Mesothelial cell of epicardium (in vitro differentiated cells): ENCODE data around the gene LDHA. TPM values are rescaled to one million over a fixed set of nuclear protein-coding genes. Genes with fewer than 3 reads are reported as not detected.
A peak's percentile ranks its signal among the peaks of the same experiment; 100 is the strongest.

ENCODE experiments used
- DNase-seq, 2 experiments: peaks; one replicate each; pipeline ENCODE4 v3.0.0; 2021; ENCODE audit warnings: low spot score in 2 of 2; ENCODE audit not compliant: unreplicated experiment in 2 of 2
- H3K27ac Mint-ChIP-seq: 2 replicates; pipeline ENCODE4 v1.8.0; 2021; ENCODE audit warnings: mixed read lengths
- H3K27me3 Mint-ChIP-seq: 2 replicates; pipeline ENCODE4 v1.8.0; 2021; ENCODE audit warnings: low read depth, mixed read lengths
- H3K36me3 Mint-ChIP-seq: 2 replicates; pipeline ENCODE4 v1.8.0; 2021; ENCODE audit warnings: mixed read lengths
- H3K4me1 Mint-ChIP-seq: 2 replicates; pipeline ENCODE4 v1.8.0; 2021; ENCODE audit warnings: mixed read lengths
- H3K4me3 Mint-ChIP-seq: 2 replicates; pipeline ENCODE4 v1.8.0; 2021; ENCODE audit warnings: mild to moderate bottlenecking, moderate library complexity, mixed read lengths
- H3K9me3 Mint-ChIP-seq: 2 replicates; pipeline ENCODE4 v1.8.0; 2021; ENCODE audit warnings: mixed read lengths
- CTCF ChIP-seq: fragments of 200-600 bp; sonication (generic); IDR thresholded peaks from one replicate; pipeline ENCODE4 v1.5.0; 2021; ENCODE audit warnings: antibody characterized with exemption; ENCODE audit not compliant: unreplicated experiment
- total RNA-seq: library from RNA; stranded (reverse); gene quantifications from 3 replicates; pipeline ENCODE4 v1.2.1, GENCODE V29; 2021

LDHA gene
- 437 to 453 TPM (median 439 TPM) in 3 replicates for total RNA-seq

DNA sequence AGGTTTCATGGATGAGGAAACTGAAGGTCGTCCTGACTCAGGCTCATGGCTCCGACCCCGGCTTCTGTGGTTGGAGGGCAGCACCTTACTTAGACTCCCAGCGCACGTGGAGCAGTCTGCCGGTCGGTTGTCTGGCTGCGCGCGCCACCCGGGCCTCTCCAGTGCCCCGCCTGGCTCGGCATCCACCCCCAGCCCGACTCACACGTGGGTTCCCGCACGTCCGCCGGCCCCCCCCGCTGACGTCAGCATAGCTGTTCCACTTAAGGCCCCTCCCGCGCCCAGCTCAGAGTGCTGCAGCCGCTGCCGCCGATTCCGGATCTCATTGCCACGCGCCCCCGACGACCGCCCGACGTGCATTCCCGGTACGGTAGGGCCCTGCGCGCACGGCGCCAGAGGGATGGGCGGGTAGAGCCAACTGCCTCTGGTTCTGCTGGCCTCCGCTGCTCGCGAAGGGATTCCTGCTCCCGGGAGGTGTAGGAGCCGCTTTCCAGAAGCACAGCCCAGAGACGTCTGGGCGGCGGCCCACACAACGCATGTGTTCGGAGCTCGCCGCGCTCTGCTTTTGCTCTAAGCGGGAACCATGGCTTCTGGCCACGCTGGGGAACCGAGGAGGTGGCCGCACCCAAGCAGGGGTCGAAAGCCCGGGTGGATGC is at the start of gene LDHA:
Gene LDHA (plus strand): TSS at position 289 of the 653 bp plus-strand sequence. CDS start 2,280 bp downstream, outside the sequence.
- peaks cover 27% of the 10 kb centered on the region for H3K4me1 Mint-ChIP-seq

GRCh38 chr11:18347471-18348125 is 46.8 kb upstream of the LDHA start:
- peaks cover 37% of the 10 kb centered on the region for H3K36me3 Mint-ChIP-seq
- H3K27ac Mint-ChIP-seq: no peak overlapping the region
- H3K4me1 Mint-ChIP-seq: no peaks in the 10 kb centered on the region

More for the DNA sequence above, at the start of gene LDHA:
- TF ChIP-seq CTCF: no peak
- Mint-ChIP-seq H3K4me3 (peak within 1 kb of the TSS; percentile 98), H3K9me3 (no peaks in the 10 kb centered on the region), H3K27me3 (no peaks in the 10 kb centered on the region), H3K36me3 (peaks cover 13% of the 10 kb centered on the region), H3K27ac (peak within 1 kb of the TSS; percentile 98)
- DNase-seq: peak; percentile 88 to 91

GRCh38 chr11:18352581-18352980 is 41.8 kb upstream of the LDHA start:
- DNase-seq: no peak
- no peak for TF ChIP-seq CTCF
- H3K4me1 Mint-ChIP-seq: no peaks in the 10 kb centered on the region
- no peaks in the 10 kb centered on the region for H3K9me3 Mint-ChIP-seq
- no peaks in the 10 kb centered on the region for H3K27me3 Mint-ChIP-seq
- H3K4me3 Mint-ChIP-seq: no peak overlapping the region
- no peak overlapping the region for H3K27ac Mint-ChIP-seq
- peaks cover 40% of the 10 kb centered on the region for H3K36me3 Mint-ChIP-seq

More at GRCh38 chr11:18347471-18348125, 46.8 kb upstream of the LDHA start:
- no peak for DNase-seq
- no peak overlapping the region for H3K4me3 Mint-ChIP-seq
- TF ChIP-seq CTCF: no peak
- H3K9me3 Mint-ChIP-seq: no peaks in the 10 kb centered on the region
- H3K27me3 Mint-ChIP-seq: no peaks in the 10 kb centered on the region

- H3K9me3 Mint-ChIP-seq: no peaks in the 10 kb centered on the region
- H3K27me3 Mint-ChIP-seq: no peaks in the 10 kb centered on the region
- no peaks in the 10 kb centered on the region for H3K4me1 Mint-ChIP-seq
- TF ChIP-seq CTCF: no peak
- DNase-seq: no peak
- H3K27ac Mint-ChIP-seq: no peak overlapping the region
- peaks cover 38% of the 10 kb centered on the region for H3K36me3 Mint-ChIP-seq
- no peak overlapping the region for H3K4me3 Mint-ChIP-seq
Observed at GRCh38 chr11:18358646-18359045, 35.7 kb upstream of the LDHA start.

- no peak for TF ChIP-seq CTCF
- Mint-ChIP-seq H3K36me3 (peaks cover 41% of the 10 kb centered on the region), H3K27ac (no peak overlapping the region), H3K27me3 (no peaks in the 10 kb centered on the region), H3K9me3 (no peaks in the 10 kb centered on the region), H3K4me1 (no peaks in the 10 kb centered on the region), H3K4me3 (no peak overlapping the region)
- no peak for DNase-seq
Observed at GRCh38 chr11:18361154-18361553, 33.2 kb upstream of the LDHA start.
